ENCODE data around the gene ATP11B.

The ATP11B gene

GRCh38 chr3:182964179-182964578 is 170.9 kb downstream of the ATP11B start:
- no peak for TF ChIP-seq CREB1 (IDR thresholded peaks at IDR 0.05; ENCODE audit: low read depth)

- TF ChIP-seq YY1 (IDR thresholded peaks at IDR 0.05; ENCODE audit: low read depth): no peak
- TF ChIP-seq CREB1 (IDR thresholded peaks at IDR 0.05; ENCODE audit: low read depth): no peak
- no peak for TF ChIP-seq MAX (IDR thresholded peaks at IDR 0.05)
- TF ChIP-seq FOXM1 (IDR thresholded peaks at IDR 0.05; ENCODE audit: borderline replicate concordance, low read depth): no peak
Observed at GRCh38 chr3:182965861-182966366, 172.6 kb downstream of the ATP11B start.

GRCh38 chr3:182967218-182968204 is 174.2 kb downstream of the ATP11B start:
- TF ChIP-seq NFIC (IDR thresholded peaks at IDR 0.05) (no peak), EGR1 (IDR thresholded peaks at IDR 0.05) (no peak), USF1 (IDR thresholded peaks at IDR 0.05) (no peak), RAD21 (IDR thresholded peaks at IDR 0.05; ENCODE audit: low read depth) (no peak), TEAD4 (IDR thresholded peaks at IDR 0.05) (no peak), ZBTB7A (IDR thresholded peaks at IDR 0.05; ENCODE audit: low read depth) (no peak), YY1 (IDR thresholded peaks at IDR 0.05; ENCODE audit: low read depth) (no peak), REST (IDR thresholded peaks at IDR 0.05; ENCODE audit: low read depth) (no peak), CEBPB (IDR thresholded peaks at IDR 0.05) (no peak)

- no peak for TF ChIP-seq EP300 (IDR thresholded peaks at IDR 0.05; ENCODE audit: borderline replicate concordance)
- no peak for TF ChIP-seq CEBPB (IDR thresholded peaks at IDR 0.05)
- no peak for TF ChIP-seq NFIC (IDR thresholded peaks at IDR 0.05)
- TF ChIP-seq REST (IDR thresholded peaks at IDR 0.05; ENCODE audit: low read depth): no peak
- TF ChIP-seq MAX (IDR thresholded peaks at IDR 0.05): no peak
- no peak for TF ChIP-seq ZBTB7A (IDR thresholded peaks at IDR 0.05; ENCODE audit: low read depth)
- TF ChIP-seq RAD21 (IDR thresholded peaks at IDR 0.05; ENCODE audit: low read depth): no peak
- TF ChIP-seq USF1 (IDR thresholded peaks at IDR 0.05): no peak
- TF ChIP-seq TEAD4 (IDR thresholded peaks at IDR 0.05): no peak
- TF ChIP-seq CREB1 (IDR thresholded peaks at IDR 0.05; ENCODE audit: low read depth): no peak
- no peak for TF ChIP-seq EGR1 (IDR thresholded peaks at IDR 0.05)
- no peak for TF ChIP-seq FOXM1 (IDR thresholded peaks at IDR 0.05; ENCODE audit: borderline replicate concordance, low read depth)
- no peak for TF ChIP-seq YY1 (IDR thresholded peaks at IDR 0.05; ENCODE audit: low read depth)
- TF ChIP-seq TAF1 (IDR thresholded peaks at IDR 0.05; ENCODE audit: low read depth): no peak
- no peak for TF ChIP-seq TCF12 (IDR thresholded peaks at IDR 0.05; ENCODE audit: low read depth)
Observed at GRCh38 chr3:182969277-182969676, 176.0 kb downstream of the ATP11B start.

GRCh38 chr3:182969853-182970252 is 176.5 kb downstream of the ATP11B start:
- no peak for TF ChIP-seq ZBTB7A (IDR thresholded peaks at IDR 0.05; ENCODE audit: low read depth)
- TF ChIP-seq USF1 (IDR thresholded peaks at IDR 0.05): no peak
- no peak for TF ChIP-seq EGR1 (IDR thresholded peaks at IDR 0.05)
- no peak for TF ChIP-seq MAX (IDR thresholded peaks at IDR 0.05)
- TF ChIP-seq NFIC (IDR thresholded peaks at IDR 0.05): no peak
